ENCODE data around the gene SURF2.
A peak's percentile ranks its signal among the peaks of the same experiment; 100 is the strongest.

SURF2 gene

DNA sequence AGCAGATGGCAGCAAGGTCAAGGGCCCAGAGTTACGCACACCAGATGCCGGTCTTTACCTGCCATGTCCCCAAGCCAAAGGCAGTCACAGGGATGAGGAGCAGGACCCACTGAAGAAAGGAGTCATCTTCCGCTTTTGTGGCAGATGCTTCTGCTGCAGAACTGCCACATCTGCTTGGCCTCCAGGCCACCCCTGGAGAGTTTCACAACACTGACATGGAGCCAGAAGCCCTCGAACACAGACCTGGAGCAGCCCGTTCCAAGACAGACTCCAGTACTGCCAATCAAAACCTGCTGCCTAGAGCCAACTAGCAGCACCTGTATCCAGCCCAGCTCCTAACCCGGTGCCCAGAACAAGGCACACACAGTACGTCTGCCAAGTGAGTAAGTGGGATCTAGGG, 1.6 kb upstream of the SURF2 start:
- no peak for DNase-seq (ENCODE audit: low spot score)

DNA sequence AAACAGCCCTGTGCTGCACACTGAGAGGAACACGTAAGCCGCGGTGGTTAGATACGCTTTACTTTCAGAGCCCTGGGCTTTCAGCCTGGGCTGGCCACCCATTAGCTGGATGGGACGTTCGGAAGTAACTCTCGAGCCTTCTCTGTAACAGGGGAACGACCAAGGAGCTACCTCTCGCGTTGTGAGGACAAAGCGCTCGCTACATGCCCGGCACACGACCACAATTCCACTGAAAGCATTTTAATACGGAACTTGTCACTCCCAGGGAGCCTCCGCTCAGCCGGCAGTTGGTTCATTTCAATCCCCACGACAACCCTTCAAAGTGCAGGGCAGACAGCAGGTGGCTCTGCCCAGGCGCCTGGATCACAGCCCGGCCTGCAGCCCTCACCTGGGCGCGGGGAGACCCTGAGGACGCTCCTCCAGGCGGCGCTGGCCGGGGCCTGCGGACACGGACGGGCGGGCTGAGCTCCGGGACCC, 431 bp upstream of the SURF2 start:
- DNase-seq (ENCODE audit: low spot score): no peak

DNA sequence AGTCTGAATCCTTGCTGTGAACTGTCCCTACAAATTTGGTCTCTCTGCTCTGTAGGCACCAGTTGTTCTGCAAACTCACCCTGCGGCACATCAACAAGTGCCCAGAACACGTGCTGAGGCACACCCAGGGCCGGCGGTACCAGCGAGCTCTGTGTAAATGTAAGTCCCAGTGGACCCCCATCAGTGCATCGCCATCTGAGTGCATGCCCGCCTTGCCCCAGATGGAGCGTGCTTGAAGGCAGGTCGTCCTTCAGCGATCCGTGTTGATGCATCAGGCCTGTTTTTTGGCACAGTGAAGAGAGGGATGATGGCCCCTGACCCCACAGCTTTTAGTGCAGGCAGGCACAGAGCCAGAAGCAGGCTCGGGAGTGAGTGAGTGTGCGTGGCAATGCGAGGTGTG, 1.3 kb downstream of the SURF2 start:
- no peak for DNase-seq (ENCODE audit: low spot score)

DNA sequence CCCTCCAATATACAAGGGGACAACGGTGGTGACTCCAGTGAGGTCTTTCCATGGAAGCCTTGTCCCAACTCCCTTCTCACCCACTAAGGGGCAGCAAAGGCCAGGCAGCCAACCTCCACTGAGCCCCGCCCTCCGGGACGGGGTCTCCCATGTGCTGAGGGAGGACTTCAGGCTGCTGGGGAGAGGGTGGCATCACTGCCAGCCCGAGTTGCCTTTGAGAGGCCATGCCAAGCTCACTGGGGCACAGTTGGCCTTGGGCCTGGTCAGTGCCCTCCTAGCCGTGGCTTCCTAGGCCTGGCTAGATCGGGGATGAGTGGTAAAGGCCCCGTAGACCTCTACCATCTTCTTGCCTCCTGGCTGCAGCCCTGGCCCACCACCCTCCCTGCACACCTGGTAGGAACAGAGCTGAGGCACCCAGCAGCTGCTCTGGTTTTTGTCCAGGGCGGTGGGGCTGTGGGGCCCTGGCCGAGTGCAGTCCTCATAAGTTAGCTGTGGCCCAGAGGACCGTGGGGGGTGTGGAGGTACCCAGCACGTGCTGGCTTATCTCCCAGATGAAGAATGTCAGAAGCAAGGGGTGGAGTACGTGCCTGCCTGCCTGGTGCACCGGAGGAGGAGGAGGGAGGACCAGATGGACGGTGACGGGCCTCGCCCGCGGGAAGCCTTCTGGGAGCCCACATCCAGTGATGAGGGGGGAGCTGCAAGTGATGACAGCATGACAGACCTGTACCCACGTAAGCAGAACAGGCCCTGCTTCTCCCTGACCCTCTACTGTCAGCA, 3.2 kb downstream of the SURF2 start:
- DNase-seq (ENCODE audit: low spot score): no peak

DNA sequence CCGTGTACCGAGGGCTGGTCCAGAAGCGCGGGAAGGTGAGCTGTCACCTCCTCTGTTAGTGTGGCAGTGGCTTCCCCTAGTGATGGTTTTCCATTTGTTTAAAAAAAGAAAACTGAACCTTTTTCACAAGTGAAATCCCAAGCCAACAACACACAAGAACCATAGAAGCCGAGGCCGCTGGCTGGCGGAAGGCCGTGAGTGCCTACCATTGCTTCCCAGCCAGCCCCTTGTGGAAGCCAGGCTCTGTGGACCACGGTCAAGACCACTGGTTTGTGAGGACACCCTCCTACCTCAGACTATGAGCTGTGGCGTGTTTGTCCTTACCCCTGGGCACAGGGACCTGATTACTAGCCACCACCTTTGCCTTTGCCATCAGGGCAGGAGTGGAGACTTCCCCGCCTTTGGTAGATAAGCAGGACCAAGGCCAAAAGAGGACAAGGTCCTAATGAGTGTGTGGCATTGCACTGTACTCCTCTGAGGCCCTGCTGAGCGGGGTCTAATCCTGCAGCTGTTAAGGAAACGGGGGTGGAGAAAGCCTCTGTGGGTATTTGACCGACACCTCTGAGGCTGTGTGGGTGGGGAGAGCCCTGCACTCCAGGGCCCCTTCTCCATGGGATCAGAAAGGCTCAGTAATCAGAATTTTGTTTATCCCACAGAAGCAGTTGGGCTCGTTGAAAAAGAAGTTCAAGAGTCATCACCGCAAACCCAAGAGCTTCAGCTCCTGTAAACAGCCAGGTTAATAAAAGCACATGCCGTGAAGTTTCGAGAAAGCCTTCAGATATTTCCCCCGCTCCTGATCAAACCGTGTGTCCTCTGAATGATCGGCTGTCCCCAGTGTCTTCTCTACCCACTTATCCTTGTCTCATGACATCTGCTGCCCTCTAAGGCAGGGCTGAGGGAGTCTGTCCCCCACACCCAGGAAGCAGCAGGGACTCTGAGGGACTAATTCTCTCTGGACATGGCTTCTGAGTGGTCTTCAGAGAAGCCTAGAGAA, 4.3 kb downstream of the SURF2 start:
- no peak for DNase-seq (ENCODE audit: low spot score)

DNA sequence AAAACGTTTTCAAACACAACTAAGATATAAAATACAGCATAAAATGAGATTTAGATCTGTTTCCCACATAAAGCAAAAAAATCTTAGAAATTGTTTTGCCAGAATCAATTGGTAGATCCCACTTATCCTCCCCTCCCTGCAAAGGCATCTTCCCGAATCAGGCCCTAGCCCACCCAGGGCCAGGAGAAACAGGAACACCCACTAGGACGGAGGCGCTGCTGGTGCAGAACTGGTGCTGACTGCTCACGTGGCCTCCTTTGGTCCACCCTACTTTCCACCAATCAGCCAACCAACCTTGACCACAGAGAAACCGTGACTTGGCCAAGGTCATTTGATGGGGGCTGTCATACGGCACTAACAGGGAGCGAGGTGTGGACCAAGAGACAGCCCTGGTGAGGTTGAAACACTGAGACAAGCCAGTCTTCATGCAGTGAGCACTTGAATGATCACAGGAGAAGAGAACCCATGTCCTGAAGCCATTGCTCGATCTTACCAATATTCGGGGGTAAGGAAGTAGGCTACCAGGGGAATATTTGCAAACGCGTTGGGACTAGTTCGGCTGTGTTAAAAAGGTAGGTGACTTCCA, 5.2 kb downstream of the SURF2 start:
- DNase-seq (ENCODE audit: low spot score): no peak

DNA sequence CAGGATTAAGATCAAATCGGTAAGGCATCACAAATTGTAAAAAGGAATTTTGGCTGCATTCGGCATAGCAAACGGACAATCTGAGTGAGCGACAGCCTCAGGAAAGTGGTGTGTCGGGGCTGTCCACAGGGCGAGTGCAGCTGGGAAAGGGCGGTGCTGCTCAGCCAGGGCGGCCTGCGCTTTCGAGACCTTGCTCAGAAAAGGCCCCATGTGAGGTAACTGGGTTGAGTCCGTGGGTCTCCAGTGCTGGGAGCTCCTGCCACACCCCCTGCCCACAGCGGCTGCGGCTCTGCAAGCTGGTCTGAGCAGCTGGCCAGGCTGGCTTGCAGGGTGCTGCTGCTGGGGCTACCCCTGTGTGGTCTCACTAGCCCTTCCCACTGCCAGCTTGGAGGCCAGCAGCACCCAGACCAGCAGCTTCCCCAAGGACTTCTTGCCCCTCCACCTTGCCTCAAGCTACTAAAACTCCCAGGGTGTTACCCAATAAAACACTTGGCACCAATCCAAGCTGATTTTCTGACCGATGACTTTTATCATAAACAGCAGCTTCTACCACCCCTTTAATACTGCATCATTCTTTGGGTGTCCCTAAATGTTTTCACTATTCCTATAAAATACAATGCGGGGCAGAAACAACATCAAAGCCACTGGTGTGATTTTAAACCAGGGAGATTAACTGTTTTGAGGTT, 6.2 kb downstream of the SURF2 start:
- no peak for DNase-seq (ENCODE audit: low spot score)

DNA sequence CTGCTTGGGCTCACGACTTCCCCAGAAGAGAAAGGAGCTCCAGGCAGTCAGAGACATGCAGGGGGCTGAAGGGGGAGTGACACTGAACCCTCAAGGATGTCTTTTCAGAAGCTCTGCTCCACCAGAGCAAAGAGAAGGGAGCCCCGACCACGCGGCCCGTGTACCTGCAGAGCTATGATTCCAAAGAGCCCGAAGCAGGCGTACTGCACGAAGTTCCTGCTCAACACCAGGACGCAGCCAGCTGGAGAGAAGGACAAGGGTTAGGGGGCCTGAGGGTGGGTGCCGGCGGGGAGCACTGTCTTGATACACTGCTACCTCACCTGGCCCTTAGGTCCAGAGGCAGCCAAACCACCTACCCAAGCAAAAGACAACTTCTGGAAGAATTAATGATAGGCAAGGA, 10.1 kb downstream of the SURF2 start:
- no peak for DNase-seq (ENCODE audit: low spot score)

DNA sequence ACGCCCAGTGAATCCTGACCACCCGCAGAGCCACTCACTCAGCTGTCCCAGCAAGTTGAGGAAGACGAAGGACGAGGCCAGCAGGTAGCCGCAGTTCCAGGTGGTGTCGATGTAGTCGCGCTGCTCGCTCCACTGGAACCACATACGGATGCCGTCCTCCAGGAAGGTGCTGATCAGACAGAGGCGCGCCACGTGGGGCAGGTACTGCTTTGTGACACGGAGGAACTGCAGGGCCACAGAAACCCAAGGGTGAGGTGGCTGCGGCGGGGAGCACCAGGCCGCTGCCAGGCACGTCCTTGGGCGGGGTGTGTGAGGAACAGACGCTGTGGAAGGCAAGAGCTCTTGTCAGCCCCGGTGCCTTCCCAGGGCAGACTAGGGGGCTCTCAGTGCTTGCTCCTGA, 10.9 kb downstream of the SURF2 start:
- no peak for DNase-seq (ENCODE audit: low spot score)

DNA sequence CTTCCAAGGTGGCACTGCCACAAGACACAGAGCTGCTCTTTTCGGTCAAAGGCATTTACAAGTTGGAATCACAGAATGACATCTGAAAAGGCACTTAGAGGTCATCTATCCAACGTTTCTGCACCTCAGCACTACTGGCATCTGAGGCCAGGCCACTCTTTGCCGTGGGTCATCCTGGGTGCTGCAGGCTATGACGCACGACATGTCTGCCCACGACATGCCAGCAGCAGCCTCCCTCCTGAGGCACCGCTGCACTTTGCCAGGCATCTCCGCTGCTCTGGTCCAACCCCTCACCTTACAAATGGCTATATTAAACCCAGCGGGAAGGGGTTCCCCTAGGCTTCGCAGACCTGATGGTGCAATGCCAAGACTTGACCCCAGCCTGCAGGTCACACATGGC, 11.4 kb downstream of the SURF2 start:
- DNase-seq (ENCODE audit: low spot score): no peak

DNA sequence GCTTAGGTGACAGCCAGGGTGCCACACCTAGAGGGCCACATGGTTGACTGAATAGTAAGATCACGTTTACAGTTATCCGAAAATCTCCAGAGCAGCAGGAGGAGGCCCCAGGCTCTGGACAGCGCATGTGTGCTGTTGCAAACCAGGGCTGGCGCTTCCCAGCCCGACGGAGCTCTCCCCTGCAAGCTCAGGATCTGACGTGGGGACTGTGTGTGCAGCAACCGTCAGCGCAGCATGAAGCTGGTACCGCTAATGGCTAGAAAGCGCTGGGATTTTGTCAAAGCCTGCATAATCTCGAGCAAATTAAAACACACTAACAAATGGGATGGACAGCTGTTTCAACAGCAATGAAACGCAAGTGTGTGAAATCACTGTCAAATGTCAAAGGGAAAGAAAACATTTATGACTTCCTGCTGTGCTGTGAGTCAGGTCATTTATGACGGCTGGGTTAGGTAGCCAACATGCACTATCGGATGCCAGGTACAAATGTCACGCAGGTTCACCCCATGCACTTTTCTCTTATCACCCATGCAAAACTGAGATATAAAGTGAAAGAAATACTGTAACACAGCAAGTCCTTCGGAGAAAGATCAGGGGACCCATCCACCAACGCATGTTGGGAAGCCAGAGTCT, 12.0 kb downstream of the SURF2 start:
- DNase-seq (ENCODE audit: low spot score): no peak

DNA sequence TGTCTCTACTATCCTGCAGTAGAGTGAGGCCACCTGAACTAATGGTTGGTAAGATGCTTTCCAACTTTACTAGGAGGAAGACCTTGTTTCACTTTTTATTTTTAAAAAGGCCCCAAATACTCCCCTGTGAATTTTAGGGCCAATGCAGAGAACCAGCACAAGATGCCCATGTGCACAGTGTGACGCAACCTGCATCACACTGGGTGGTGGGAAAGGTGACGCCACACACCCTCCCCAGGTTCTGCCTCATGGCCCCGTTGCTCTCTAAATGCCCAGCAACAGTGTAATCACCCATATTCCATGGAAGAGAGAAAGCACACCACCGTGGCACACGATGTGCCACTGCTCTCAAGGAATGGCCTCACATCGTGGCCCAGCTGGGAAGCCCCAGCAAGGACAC, 13.1 kb downstream of the SURF2 start:
- DNase-seq (ENCODE audit: low spot score): no peak

DNA sequence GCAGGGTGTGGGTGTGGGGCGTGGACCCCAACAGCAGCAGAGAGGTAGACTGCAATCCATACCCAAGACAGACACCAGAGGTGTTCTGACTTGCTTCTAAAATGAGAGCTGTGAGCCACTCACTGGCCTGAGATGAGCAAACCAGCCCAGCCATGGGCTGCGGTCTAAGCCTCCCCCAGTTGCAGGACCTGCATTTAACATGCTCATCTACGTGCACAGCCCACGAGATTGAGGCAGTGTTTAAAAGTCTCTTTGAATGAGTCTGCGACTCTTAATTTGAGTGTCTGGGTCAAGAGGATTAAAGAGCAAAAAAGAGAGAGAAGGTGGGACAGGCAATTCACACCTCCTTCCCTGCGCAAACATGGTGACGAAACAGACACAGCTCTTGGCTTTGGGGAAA, 13.6 kb downstream of the SURF2 start:
- no peak for DNase-seq (ENCODE audit: low spot score)

DNA sequence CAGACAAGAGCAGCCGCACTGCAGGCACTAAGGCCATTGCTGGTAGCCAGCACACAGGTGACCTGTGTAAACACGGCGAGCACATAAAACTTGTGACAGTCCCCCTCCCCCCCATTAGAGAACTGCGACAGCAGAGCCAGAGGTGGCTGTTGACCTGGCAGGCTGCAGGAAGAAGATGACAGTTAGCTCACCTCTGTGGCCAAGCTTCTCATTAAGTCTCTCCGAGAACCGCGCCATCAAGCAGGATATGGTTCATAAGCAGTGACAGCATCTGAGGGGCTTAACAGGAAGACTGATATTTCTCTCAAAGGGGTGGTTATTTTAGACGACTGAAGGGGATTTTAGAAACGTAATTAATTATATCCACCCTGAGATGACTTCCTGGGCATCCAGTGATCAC, 14.3 kb downstream of the SURF2 start:
- DNase-seq (ENCODE audit: low spot score): no peak

DNA sequence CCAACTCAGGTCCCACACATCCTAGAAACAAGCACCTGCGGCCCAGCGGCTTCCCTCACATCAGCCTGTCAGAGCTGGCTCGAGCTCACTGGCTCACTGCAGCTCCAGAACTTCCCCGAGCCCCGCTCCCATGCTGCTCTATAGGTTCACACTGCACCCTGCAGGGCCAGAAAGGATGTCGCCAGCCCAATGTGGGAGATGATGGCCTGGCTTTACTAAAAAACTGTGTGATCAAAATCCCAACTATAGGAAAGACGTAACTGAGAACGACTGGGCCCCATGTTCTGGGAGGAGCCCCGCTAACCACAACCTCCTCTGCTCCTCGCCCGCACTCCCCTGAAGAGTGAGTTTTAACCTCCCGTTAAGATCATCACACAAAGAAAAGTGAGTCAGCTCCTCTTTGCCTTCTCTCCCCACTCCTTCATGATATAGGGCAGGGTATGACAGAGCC, 14.9 kb downstream of the SURF2 start:
- DNase-seq (ENCODE audit: low spot score): no peak

DNA sequence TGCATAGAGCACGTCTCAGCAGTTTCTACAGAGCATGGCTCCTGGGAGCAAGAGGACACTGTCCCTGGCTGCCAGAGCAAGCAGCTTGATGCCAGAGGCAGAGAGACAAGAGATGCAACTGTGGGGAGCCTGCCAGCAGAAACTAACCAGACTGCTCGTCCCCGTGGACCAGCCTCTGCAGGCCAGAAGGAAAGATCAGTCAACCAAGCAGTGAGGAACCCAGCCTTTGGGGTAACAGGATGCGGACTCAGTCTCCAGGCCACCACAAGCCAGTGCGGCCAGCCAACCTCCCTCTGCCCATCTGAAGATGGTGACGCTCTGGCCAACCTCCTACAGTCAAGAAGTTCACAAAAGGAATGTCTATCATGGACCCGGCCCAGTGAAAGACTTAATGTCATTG, 15.8 kb downstream of the SURF2 start:
- no peak for DNase-seq (ENCODE audit: low spot score)

DNA sequence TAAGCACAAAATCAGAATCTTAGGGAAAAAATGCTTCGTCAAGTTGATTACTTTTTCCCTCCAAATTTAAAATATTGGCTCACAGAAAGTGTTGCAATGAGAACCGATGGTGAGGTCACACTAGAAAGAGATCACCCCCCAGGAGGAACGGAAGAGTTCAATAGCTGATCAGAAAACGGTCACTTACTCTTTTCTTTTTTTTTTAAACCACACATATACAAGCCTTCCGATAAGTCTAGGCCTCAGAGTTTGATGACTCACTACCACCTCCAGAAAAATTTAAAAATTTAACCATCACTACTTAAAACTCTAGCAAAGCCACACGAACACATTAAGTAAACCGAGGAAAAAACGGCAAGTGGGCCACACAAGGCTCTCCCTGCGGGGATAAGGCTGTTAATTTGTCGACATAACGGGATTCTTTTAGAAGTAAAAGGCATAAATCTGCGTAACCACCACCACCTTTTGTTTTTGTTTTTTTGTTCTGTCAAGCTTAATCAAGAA, 18.3 kb downstream of the SURF2 start:
- DNase-seq (ENCODE audit: low spot score): peak; percentile 74

DNA sequence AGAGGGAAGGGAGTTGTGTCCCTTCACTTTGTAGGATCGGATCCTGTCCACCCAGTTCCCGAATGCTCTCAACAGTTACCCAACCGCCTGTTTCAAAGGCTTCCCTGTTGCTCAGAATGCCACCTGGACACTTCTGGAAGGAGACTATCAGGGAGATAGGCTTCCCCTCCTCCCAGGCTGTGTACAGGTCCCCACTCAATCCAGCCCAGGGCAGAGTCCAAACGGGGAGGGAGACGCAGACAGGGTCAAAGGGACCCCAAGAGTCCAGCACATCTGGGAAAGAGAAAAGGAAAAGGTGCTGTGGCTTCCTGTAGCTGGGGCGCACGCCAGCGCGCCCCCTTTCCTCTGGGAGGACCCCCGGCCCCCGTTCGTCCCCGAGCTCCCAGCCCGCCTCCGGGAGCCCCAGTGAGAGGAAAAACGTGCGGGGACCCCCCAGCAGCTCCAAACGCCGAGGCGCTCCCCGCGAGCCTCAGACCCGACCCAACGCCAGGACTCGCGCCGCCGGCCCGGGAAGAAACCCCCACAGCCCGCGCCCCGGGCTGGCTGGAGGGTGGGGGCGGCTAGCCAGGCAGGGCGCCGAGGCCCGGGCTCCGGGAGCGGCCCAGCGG, 18.9 kb downstream of the SURF2 start:
- DNase-seq (ENCODE audit: low spot score): peak; percentile 69

DNA sequence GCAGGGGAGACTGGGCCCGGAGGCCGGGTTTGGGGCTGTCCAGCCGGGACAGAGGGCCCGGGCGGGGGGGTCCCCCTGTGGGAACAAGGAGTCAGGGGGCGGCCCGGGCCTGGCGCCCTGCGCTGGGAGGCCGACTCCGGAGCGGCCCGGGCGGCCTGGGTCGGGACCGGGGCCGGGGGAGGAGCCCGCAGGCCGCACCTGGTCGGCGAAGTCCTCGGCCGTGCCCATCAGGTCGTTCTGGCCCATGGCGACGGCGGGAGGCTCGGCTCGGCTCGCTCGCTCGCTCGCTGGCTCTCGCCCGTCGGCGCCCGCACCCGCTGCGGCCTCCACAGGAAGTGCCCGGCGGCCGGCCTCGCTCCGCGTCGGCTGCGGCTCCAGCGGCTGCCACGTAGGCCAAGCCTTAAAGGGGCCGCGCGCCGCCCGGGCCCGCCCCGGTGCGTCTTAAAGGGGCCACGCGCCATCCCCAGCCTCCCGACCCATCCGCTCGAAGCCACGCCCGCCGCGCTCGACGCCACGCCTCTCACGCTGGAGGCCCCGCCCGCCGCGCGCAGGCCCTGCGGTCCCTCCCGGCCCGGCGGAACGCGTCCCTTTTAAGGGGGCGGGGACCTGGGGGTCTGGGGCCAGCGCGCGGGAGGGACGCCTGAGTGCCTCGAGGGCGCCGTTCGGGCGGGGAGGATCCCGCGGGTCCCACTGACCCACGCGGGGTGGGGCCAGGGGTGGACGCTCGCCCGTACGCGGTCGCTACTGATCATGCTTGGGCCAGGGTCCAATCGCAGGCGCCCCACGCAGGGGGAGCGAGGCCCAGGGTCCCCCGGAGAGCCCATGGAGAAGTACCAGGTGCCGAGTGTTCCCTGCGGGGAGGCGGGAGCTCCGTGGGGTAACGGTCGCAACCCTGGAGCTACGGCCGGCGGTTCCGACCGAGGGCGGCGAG, 19.6 kb downstream of the SURF2 start, which contains the start of the genes STKLD1 and SURF4:
TSS of gene STKLD1 (plus strand) at position 643 of the 931 bp plus-strand sequence. CDS start at position 751, 108 bp downstream.
TSS of gene SURF4 (minus strand) at position 337 of the 931 bp plus-strand sequence. CDS start at position 246, 91 bp downstream.
- peak; percentile 99 for DNase-seq (ENCODE audit: low spot score)
